Parathyroid adenoma (tissue), 2 donors: ENCODE data around the gene SPACDR.

Source experiments
- H2AFZ ChIP-seq: fragments of 300-600 bp; sonication (generic); one replicate; pipeline ENCODE4 v1.7.0; 2017; ENCODE audit warnings: antibody characterized with exemption, mild to moderate bottlenecking
- H3K27ac ChIP-seq: fragments of 300-600 bp; sonication (generic); one replicate; pipeline ENCODE4 v1.7.0; 2017
- H3K27me3 ChIP-seq: fragments of 300-600 bp; sonication (generic); one replicate; pipeline ENCODE4 v1.7.0; 2017; ENCODE audit warnings: low read length; ENCODE audit not compliant: control insufficient read depth, insufficient read depth
- H3K36me3 ChIP-seq: fragments of 300-600 bp; sonication (generic); one replicate; pipeline ENCODE4 v1.7.0; 2017; ENCODE audit warnings: low read length; ENCODE audit not compliant: control insufficient read depth, insufficient read depth
- H3K4me1 ChIP-seq: fragments of 300-600 bp; sonication (generic); one replicate; pipeline ENCODE4 v1.7.0; 2017; ENCODE audit warnings: control low read depth
- H3K4me2 ChIP-seq: fragments of 300-600 bp; sonication (generic); one replicate; pipeline ENCODE4 v1.7.0; 2017; ENCODE audit warnings: low read length
- H3K4me3 ChIP-seq: fragments of 300-600 bp; sonication (generic); one replicate; pipeline ENCODE4 v1.7.0; 2017; ENCODE audit warnings: low read depth, low read length
- H3K79me2 ChIP-seq: fragments of 300-600 bp; sonication (generic); one replicate; pipeline ENCODE4 v1.7.0; 2017; ENCODE audit warnings: control low read depth
- H3K9ac ChIP-seq: fragments of 300-600 bp; sonication (generic); one replicate; pipeline ENCODE4 v1.7.0; 2017; ENCODE audit warnings: mild to moderate bottlenecking
- H3K9me3 ChIP-seq: fragments of 300-600 bp; sonication (generic); one replicate; pipeline ENCODE4 v1.7.0; 2017; ENCODE audit warnings: low read length; ENCODE audit not compliant: control insufficient read depth
- TF ChIP-seq, protein P1 (sequence below): fragments of 300-600 bp; sonication (generic); IDR thresholded peaks from one replicate; pipeline ENCODE4 v1.7.0; 2017; ENCODE audit warnings: antibody characterized with exemption, mild to moderate bottlenecking
- donor health status: primary hyperparathyroidism.

The SPACDR gene

GRCh38 chr7:100472854-100473499 is 8.9 kb upstream of the SPACDR start:
- TF ChIP-seq, protein P1, sequence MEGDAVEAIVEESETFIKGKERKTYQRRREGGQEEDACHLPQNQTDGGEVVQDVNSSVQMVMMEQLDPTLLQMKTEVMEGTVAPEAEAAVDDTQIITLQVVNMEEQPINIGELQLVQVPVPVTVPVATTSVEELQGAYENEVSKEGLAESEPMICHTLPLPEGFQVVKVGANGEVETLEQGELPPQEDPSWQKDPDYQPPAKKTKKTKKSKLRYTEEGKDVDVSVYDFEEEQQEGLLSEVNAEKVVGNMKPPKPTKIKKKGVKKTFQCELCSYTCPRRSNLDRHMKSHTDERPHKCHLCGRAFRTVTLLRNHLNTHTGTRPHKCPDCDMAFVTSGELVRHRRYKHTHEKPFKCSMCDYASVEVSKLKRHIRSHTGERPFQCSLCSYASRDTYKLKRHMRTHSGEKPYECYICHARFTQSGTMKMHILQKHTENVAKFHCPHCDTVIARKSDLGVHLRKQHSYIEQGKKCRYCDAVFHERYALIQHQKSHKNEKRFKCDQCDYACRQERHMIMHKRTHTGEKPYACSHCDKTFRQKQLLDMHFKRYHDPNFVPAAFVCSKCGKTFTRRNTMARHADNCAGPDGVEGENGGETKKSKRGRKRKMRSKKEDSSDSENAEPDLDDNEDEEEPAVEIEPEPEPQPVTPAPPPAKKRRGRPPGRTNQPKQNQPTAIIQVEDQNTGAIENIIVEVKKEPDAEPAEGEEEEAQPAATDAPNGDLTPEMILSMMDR = no peak
- Histone ChIP-seq H3K9ac (no peak overlapping the region), H3K9me3 (no peaks in the 10 kb centered on the region), H3K27ac (no peak overlapping the region), H3K4me1 (peaks cover 2% of the 10 kb centered on the region), H3K4me3 (no peak overlapping the region), H3K36me3 (no peaks in the 10 kb centered on the region), H3K79me2 (peaks cover 2% of the 10 kb centered on the region), H3K27me3 (no peaks in the 10 kb centered on the region), H3K4me2 (no peak overlapping the region), H2AFZ (no peak overlapping the region)

- H3K4me1 ChIP-seq = peaks cover 2% of the 10 kb centered on the region
- no peaks in the 10 kb centered on the region for H3K9me3 ChIP-seq
- no peak overlapping the region for H3K4me2 ChIP-seq
- H3K9ac ChIP-seq = no peak overlapping the region
- H3K36me3 ChIP-seq = no peaks in the 10 kb centered on the region
- H3K79me2 ChIP-seq = peaks cover 2% of the 10 kb centered on the region
- H3K27ac ChIP-seq = no peak overlapping the region
- TF ChIP-seq, protein P1 = no peak
- H2AFZ ChIP-seq = no peak overlapping the region
- H3K27me3 ChIP-seq = no peaks in the 10 kb centered on the region
- H3K4me3 ChIP-seq = no peak overlapping the region
Observed at GRCh38 chr7:100472121-100472851, 8.2 kb upstream of the SPACDR start.

- no peak overlapping the region for H2AFZ ChIP-seq
- no peaks in the 10 kb centered on the region for H3K36me3 ChIP-seq
- no peaks in the 10 kb centered on the region for H3K9me3 ChIP-seq
- H3K4me2 ChIP-seq = no peak overlapping the region
- no peaks in the 10 kb centered on the region for H3K4me1 ChIP-seq
- H3K9ac ChIP-seq = no peak overlapping the region
- no peak overlapping the region for H3K4me3 ChIP-seq
- TF ChIP-seq, protein P1 = no peak
- no peaks in the 10 kb centered on the region for H3K27me3 ChIP-seq
- no peak overlapping the region for H3K27ac ChIP-seq
- H3K79me2 ChIP-seq = peaks cover 2% of the 10 kb centered on the region
Observed at GRCh38 chr7:100471021-100471420, 7.0 kb upstream of the SPACDR start.

DNA sequence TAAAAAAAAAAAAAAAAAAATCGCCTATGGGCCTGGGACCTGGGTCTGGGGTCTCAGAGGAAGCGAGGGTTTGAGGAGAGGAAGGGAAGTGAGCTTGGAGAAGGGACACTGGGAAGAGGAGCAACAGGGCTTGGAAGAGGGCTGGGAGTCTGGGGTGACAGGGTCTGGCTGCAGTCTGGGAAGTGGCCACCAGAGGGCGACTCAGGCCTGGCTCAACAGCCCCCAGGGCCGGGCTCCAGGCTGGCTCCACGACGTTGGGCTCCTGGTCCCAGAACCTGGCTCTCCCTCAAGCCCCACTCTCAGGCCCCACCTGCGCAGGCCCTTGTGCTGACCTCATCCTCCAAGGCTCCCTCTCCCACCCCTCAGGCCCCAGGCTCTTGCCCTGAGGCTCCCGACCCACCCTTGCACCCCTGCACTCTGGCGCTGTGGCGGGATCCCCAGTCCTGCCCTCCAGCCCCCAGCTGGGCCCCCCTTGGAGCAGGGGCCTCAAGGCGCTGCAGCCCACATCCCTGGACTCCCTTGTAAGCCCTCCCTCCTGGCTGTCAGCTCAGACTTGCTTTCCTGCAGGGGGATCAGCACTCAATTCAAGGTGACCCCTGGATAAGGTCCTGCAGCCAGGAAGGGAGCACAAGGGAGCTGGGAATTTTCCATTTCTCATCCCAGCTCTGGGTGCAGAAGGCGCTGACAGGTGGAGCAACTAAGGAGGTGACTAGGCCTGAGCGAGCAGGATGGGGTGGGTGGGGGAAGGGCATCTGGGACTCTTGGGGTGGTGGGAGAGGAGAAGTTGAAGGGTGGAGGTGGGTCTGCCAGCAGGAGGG is 5.4 kb upstream of the SPACDR start:
- H3K27me3 ChIP-seq = no peaks in the 10 kb centered on the region
- H3K4me1 ChIP-seq = peaks cover 6% of the 10 kb centered on the region
- TF ChIP-seq, protein P1 = peak; percentile 96
- H2AFZ ChIP-seq = no peak overlapping the region
- H3K36me3 ChIP-seq = no peaks in the 10 kb centered on the region
- H3K9me3 ChIP-seq = no peaks in the 10 kb centered on the region
- H3K4me2 ChIP-seq = peak overlapping the region; percentile 26
- peaks cover under 1% of the 10 kb centered on the region for H3K79me2 ChIP-seq
- no peak overlapping the region for H3K9ac ChIP-seq
- H3K27ac ChIP-seq = no peak overlapping the region
- H3K4me3 ChIP-seq = no peak overlapping the region
